Measurements from ENCODE around the gene SYTL1. TPM values are rescaled to one million over a fixed set of nuclear protein-coding genes. Genes with fewer than 3 reads are reported as not detected.

SYTL1 gene
- total and polyA plus RNA-seq, 9 of the 15 experiments (the other 6 are each of a cell fraction or from before 2014, with no cell fraction given): 0.04 to 9.3 (median 1.7) TPM

- peak within 1 kb of the TSS; percentile 85 to 91 for H3K9ac ChIP-seq (ENCODE audit: insufficient read depth in 1 of 2, low read depth in 2 of 2, low read length in 2 of 2)
- H4K20me1 ChIP-seq (replicated peaks; ENCODE audit: control insufficient read depth, insufficient read depth, low read length): no peaks in the 10 kb centered on the region; the same call in 1 of the 2 replicates
- H3K36me3 ChIP-seq (ENCODE audit: control insufficient read depth, insufficient read depth, low read length): no peaks in the 10 kb centered on the region
- peak within 1 kb of the TSS; percentile 92 for H2AFZ ChIP-seq (ENCODE audit: low read depth, low read length)
- H3K4me3 ChIP-seq: peak within 1 kb of the TSS; percentile 82
- peak within 1 kb of the TSS; percentile 78 for H3K27ac ChIP-seq (ENCODE audit: extremely low read depth, low read depth, low read length)
- no peaks in the 10 kb centered on the region for H3K79me2 ChIP-seq (ENCODE audit: control insufficient read depth, insufficient read depth, low read length)
- ATAC-seq (peak; percentile 86), DNase-seq (ENCODE audit: extremely low read depth in 1 of 4, low spot score in 3 of 4) (peak; percentile 90 to 91 (median 90)), FAIRE-seq (peak; percentile 83)
- TSS peak; percentile 87 for BruUV-seq (replicated peaks)
- H3K9me1 ChIP-seq (ENCODE audit: control insufficient read depth, insufficient read depth, low read length): no peaks in the 10 kb centered on the region
- intact Hi-C loops (cut with micrococcal nuclease): loop anchor here (10.0 kb wide), 1 partner anchor 172 kb away; no protein-coding TSS in a partner anchor
- H3K27me3 ChIP-seq (ENCODE audit: control insufficient read depth in 2 of 2, insufficient read depth in 2 of 2, low read length in 2 of 2): no peaks in the 10 kb centered on the region
- ChIA-PET POLR2A (interaction anchor here (0.6 to 3.3 kb wide), 23 partner anchors 11 to 333 kb away, joined by 3 to 20 read pairs (median 3); partner anchors contain the start of genes CD164L2 and SYTL1), CTCF (ENCODE audit: low intra/inter-chr PET ratio) (interaction anchor here (0.6 to 1.0 kb wide), 4 partner anchors 26 to 84 kb away, joined by 3 to 5 read pairs (median 4); partner anchors contain the start of gene GPR3)
- in situ Hi-C loops (cut with MboI): no loop called here
- WGBS (ENCODE audit: insufficient coverage, low coverage, missing lambda C conversion rate): under 1% methylated on average over 45 of the region's 67 CpGs
- peak within 1 kb of the TSS; percentile 84 for H3K4me2 ChIP-seq (ENCODE audit: insufficient read depth, low read length)
- H3K4me1 ChIP-seq (replicated peaks in 1 of 2; ENCODE audit: control insufficient read depth in 2 of 2, insufficient read depth in 2 of 2, low read length in 2 of 2): peaks cover 20 to 48% of the 10 kb centered on the region in 2 experiments; a peak in 4 of 5 replicates
- no peaks in the 10 kb centered on the region for H3K9me3 ChIP-seq (replicated peaks; ENCODE audit: control insufficient read depth, insufficient read depth, low read depth, low read length)
- TF ChIP-seq FOXM1 (IDR thresholded peaks at IDR 0.05; ENCODE audit: low read depth) (no peak), FOXM1 (CRISPR knock-in tag; IDR thresholded peaks at IDR 0.05; ENCODE audit: low read depth) (0 out of 2 replicates have a peak, but pooled peaks have one; percentile 1), RBM39 (optimal IDR thresholded peaks at IDR 0.05; ENCODE audit: low read depth, low read length) (no peak), CBX3 (IDR thresholded peaks at IDR 0.05; ENCODE audit: borderline replicate concordance in 1 of 2, low read length in 2 of 2) (no peak), TSHZ1 (CRISPR knock-in tag; IDR thresholded peaks at IDR 0.05) (no peak), THRB (CRISPR knock-in tag; conservative IDR thresholded peaks at IDR 0.05) (no peak), ARID4B (CRISPR knock-in tag; IDR thresholded peaks at IDR 0.05) (peak; percentile 44; the same call in 1 of the 2 replicates), ZNF561 (CRISPR knock-in tag; conservative IDR thresholded peaks at IDR 0.05) (no peak)
Measured at GRCh38 chr1:27366411-27367159, 24.8 kb downstream of the SYTL1 start, which contains the start of gene MAP3K6. Gene MAP3K6 (minus strand): TSS chr1:27366961. CDS start chr1:27366597, 364 bp downstream.

Measured in K562 (cell line).